Astrocyte (in vitro differentiated cells and primary cell): ENCODE results near the gene EXOC6.
"Not testable (repeated sequence)": the region's sequence is repeated elsewhere in the genome, so short reads cannot be mapped to it uniquely, and the experiment has no call there.

Source experiments
- CTCF ChIP-seq: IDR thresholded peaks from 2 replicates; pipeline ENCODE4 v1.5.1; 2011; ENCODE audit warnings: low read depth, mild to moderate bottlenecking, inconsistent platforms, low read length, moderate library complexity; ENCODE audit not compliant: insufficient read depth
- EZH2 ChIP-seq: IDR thresholded peaks from 2 replicates; pipeline ENCODE4 v1.6.1; 2012; ENCODE audit warnings: mild to moderate bottlenecking, low read length, inconsistent platforms; ENCODE audit not compliant: insufficient read depth

GRCh38 chr10:92912631-92913030 is 64.3 kb downstream of the EXOC6 start:
- not testable (repeated sequence) for TF ChIP-seq CTCF, EZH2
